GM18502 (cell line): ENCODE results near the gene SRMS.
"Not testable (repeated sequence)": the region's sequence is repeated elsewhere in the genome, so short reads cannot be mapped to it uniquely, and the experiment has no call there.

ENCODE experiments used
- ATAC-seq: cut with Tn5 transposase; IDR thresholded peaks from one replicate; pipeline ENCODE4 v1.9.1; 2021; ENCODE audit warnings: mild to moderate bottlenecking; ENCODE audit not compliant: unreplicated experiment, poor library complexity

SRMS gene

GRCh38 chr20:63567386-63568169 is 20.0 kb upstream of the SRMS start:
- ATAC-seq, result peak; percentile 72

DNA sequence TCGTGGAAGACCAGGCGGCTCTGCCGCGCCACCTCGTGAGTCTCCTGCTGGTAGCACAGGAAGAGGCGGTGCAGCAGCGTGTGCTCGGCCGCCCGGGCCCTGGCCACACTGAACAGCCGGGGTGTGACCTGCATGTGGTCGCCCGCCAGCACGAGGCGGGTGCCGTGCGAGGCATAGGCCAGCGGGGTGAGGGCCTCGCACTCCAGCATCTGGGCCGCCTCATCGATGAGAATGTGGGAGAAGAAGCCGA is 19.5 kb upstream of the SRMS start:
- no peak for ATAC-seq

GRCh38 chr20:63566395-63567135 is 19.0 kb upstream of the SRMS start:
- ATAC-seq, result no peak

DNA sequence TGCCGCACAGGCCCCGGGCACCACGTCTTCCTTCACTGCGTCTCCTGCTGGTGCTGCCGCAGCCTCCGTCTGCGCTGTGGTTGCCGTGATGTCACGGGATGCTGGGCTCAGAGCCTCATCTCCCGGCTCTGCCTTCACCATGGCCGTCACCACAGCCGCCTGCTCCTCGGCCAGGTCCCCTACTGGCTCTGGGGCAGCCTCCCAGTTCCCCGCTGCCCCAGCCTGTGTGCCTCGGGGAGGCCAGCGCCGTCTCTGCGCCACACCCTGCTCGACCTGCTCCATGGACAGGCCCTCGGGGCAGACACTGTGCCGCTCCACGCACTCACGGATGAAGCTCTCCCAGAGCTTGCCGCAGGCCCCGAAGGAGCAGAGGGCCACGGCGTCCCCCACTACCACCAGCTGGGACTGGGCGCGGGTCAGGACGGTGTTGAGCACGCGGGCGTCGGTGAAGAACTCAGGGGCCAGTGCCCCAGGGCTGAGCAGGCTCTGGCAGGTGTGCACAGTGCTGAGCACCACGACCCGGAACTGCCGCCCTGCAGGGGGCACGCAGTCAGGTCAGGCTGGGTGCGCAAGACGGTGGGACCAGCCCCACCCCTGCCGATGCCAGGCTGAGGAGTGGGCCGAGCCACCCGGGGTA is 18.3 kb upstream of the SRMS start:
- ATAC-seq, result no peak

DNA sequence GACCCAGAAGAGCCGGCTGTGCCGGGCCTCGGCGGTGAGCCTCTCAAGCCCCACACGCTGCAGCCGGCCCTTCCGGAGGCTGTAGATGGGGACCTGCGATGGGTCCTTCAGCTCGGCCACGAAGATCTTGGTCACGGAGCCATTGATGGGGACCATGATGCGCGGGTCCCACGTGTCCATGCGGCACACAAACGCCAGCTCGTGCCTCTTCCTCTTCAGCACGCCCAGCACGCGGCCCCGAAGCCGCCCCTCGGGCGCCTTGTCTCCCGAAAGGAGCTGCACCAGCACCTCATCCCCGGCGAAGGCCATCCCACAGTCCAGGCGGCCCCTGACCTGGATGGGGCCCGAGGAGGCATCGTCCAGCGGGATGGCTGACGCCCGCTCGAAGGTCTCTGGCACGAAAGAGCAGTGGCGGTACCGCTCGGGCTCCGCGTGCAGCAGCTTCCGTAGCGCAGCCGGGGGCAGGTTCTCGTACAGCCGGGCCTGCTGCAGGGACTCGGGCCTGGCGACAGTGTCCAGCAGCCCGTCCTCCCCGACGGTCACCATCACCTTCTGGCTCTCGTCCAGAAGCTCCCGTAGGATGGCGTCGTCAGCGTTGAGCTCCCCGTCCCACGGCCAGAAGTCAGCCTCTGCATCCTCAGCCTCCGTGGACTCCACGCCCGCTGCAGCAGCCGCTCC is 17.6 kb upstream of the SRMS start:
- no peak for ATAC-seq

DNA sequence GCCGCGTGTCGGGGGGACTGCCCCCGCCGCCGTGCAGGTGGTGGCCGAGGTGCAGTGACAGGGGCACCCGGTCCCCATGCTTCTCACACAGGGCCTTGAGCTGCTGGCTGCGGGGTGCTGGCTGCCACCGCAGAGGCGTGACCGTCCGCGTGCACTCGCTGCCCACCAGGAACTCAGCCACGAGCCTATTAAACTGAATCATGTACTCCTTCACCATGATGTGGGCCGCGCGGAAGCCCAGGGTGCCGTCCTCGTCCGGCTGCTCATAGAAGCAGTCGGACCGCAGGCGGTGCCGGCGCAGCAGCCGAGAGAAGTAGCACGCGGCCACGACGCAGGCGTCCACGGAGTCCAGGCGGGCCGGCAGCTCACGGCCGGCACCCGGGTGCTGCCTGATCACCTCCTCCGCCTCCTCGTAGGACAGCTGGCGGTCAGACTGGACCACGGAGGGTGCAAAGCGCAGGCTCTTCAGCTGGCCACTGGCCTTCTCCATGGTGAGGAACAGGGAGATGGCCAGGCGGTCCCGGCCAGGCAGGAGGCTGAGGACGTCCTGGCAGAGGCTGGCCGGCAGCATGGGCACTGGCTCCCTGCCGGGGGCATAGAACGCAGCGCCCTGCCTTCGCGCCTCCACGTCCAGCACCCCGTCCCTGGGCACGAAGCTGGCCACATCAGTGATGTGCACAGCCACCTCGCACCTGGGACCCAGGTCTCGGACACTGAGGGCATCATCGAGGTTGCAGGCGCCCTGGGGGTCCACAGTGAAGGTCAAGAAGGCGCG is 16.7 kb upstream of the SRMS start:
- ATAC-seq, result no peak

DNA sequence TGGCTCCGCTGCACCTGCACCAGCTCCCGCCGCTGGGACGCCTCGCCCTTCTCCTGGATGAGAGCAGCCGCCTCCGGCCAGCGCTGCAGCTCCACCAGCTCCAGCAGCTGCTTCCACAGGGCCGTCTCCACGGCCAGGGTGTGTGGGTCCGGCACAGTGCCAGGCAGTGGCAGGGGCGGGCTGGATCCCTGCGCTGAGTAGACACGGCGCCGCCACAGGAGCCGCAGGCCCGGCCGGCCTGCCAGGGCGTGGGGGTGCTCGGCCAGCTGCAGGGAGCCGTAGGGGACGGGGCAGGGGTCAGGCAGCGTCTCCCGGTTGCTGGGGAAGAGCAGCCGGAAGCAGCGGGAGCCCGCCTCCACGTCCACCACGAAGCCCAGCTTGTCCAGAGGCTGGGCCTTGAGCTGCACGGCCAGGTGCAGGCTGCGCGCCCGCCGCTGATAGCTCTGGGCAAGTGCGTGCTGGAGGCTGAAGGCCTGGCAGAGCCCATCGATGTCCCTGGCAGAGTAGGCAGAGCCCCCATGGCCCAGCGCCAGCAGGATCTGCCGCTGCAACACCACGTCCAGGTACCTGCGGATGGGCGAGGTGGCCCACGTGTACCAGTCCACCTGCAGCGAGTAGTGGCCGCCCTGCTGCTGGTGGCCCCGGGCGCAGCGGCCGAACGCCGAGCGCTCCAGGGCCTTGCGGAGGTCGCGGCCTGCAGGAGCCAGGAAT is 15.8 kb upstream of the SRMS start:
- no peak for ATAC-seq

- ATAC-seq, result no peak
Measured at GRCh38 chr20:63562461-63563224, 15.1 kb upstream of the SRMS start.

GRCh38 chr20:63561624-63562396 is 14.3 kb upstream of the SRMS start:
- no peak for ATAC-seq

DNA sequence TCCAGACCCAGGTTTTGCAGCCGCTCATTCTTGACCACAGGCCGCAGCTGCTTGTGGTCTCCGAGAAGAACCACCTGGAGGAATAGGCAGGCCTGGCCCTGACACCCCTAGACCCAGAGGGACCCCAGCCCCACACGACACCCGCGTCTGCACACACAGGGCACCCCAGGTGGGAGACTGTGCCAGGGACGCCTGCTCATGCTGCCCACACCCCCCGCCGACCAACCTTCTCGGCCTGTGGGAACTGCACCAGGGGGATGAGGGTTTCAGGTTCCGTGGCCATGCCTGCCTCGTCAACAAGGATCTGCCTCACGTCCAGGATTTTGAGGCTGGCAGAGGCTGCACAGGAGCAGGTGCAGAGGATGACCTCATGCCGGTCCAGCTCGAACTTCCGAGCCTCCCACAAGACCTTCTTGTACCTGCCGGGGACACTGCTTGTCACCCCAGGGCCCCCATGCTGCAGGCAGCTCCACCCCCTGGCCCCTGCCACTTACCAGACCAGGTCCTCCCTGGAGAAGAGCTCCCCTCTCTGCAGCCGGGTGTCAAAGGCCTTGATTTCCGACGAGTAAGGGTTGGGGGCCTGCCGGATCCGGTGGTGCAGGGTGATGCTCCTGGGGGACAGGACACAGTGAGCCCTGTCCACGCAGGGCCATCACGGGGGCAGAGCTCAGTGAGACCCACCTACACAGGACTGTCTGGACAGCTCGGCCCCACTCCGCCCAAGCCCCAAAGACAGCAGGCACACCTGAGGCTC is 13.5 kb upstream of the SRMS start:
- ATAC-seq, result no peak

DNA sequence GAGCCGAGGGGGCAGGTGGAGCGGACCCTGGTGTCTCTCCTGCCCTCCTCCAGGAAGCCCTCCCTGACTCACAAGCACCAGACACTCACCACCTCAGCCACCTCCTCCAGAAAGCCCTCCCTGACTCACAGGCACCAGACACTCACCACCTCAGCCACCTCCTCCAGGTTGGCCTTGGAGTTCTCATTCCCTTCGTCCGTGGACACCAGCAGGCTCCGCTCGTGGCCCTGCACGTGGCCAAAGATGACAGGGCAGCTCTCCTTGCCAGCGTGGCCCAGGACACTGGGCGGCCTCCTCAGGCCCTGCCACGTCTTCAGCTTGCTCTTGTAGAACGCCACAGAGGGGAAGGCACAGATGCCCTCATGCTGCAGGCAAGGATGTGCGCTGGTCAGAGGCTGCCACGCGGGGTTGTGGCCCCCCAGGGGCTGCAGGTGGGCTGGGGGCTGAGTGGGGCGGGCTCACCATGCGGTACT is 12.8 kb upstream of the SRMS start:
- no peak for ATAC-seq

DNA sequence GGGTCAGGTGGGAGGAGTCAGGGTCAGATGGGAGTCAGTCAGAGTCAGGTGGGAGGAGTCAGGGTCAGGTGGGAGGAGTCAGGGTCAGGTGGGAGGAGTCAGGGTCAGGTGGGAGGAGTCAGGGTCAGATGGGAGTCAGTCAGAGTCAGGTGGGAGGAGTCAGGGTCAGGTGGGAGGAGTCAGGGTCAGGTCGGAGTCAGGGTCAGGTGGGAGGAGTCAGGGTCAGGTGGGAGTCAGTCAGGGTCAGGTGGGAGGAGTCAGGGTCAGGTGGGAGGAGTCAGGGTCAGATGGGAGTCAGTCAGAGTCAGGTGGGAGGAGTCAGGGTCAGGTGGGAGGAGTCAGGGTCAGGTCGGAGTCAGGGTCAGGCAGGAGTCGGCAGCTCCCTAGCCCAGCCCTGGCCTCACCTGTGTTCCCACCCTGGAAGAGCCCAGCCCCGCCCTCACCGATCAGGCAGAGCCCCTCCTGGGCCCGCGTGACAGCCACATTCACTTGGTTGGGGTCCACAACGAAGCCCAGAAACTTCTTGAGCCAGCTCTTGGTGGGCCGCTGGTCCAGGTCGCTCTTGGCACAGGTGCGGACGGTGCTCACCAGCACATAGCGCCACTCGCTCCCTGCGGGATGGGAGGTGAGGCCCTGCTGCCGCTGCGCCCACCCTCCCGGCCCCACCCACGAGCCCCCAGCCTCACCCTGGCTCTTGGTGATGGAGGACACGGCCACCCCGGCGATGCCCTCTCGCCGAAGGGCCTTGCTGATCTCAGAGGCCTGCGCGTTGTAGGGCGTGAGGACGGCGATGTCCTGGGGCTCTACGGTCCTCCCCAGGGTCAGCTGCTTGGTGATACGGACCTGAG is 12.2 kb upstream of the SRMS start:
- ATAC-seq, result not testable (repeated sequence)

DNA sequence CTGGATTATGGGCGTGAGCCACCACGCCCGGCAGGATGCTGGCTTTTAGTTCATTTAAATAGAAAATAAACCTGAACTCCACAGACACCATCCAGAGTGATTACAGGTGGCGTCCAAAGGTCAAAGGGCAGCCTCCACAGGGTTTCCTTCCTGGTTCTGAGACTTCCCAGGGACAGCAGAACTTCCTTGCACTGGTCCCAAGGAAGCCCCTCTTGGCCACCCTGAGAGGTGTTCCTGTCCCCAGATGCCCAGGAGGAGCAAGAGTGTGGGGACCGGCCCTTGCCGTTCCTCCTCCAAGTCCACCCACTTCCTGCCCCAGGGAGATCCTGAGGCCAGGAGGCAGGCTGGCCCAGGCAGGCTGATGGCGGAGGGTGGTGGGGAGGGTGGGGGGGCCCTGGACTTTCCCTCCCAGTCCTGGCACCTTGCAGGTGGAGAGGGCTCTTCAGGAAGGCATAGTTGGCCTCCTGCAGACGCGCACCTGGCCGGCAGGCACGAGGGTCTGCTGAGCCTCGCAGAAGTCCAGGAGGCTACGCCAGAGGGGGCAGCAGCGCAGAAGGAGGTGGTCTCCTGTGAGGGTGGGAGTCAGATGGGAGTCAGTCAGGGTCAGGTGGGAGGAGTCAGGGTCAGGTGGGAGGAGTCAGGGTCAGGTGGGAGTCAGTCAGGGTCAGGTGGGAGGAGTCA is 11.4 kb upstream of the SRMS start:
- no peak for ATAC-seq

DNA sequence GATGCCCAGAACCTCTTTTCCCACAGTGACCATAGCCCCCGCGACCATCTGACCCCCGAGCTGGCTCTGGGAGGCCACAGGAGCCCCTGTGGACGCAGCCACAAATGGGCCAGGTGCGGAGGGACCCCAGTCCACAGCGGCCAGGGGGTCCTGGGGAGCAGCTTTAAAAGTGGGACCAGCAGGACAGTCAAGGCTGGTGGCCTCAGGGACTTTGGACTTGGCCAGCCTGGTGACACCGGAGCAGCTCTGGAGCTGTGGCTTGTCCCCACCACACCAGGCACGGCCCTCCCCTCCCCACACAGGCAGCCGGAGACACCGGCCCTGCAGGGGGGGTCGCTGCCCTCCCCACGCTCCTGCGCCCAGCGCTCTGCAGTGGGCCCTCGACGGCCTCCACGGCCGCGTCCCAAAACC is 9.9 kb upstream of the SRMS start:
- ATAC-seq, result no peak

GRCh38 chr20:63556873-63557478 is 9.4 kb upstream of the SRMS start:
- ATAC-seq, result no peak
